Muscle layer of duodenum (tissue), 2 donors: ENCODE data around the gene FBLN1.

Source experiments
- H3K27ac ChIP-seq: one replicate; pipeline ENCODE4 v1.7.0; 2013; ENCODE audit warnings: mild to moderate bottlenecking, low read length
- H3K27me3 ChIP-seq: one replicate; pipeline ENCODE4 v1.7.0; 2013; ENCODE audit warnings: low read depth, mild to moderate bottlenecking, control low read depth, low read length
- H3K36me3 ChIP-seq, 2 donors: one replicate each; pipeline ENCODE4 v1.7.0; 2013; ENCODE audit warnings: low read length in 2 of 2, control low read depth in 1 of 2, mild to moderate bottlenecking in 1 of 2; ENCODE audit not compliant: insufficient read depth in 2 of 2, control insufficient read depth in 1 of 2
- H3K4me1 ChIP-seq, 2 donors: one replicate each; pipeline ENCODE4 v1.7.0; 2013; ENCODE audit warnings: low read length in 2 of 2, mild to moderate bottlenecking in 2 of 2, control low read depth in 1 of 2, moderate library complexity in 1 of 2; ENCODE audit not compliant: insufficient read depth in 2 of 2, control insufficient read depth in 1 of 2
- H3K4me3 ChIP-seq, 2 donors: one replicate each; pipeline ENCODE4 v1.7.0; 2013; ENCODE audit warnings: low read length in 2 of 2, low read depth in 1 of 2, mild to moderate bottlenecking in 1 of 2
- H3K9me3 ChIP-seq, 2 donors: one replicate each; pipeline ENCODE4 v1.7.0; 2013; ENCODE audit warnings: low read length in 2 of 2, control low read depth in 1 of 2, mild to moderate bottlenecking in 1 of 2; ENCODE audit not compliant: control insufficient read depth in 1 of 2
- donor health status: healthy.

The FBLN1 gene

DNA sequence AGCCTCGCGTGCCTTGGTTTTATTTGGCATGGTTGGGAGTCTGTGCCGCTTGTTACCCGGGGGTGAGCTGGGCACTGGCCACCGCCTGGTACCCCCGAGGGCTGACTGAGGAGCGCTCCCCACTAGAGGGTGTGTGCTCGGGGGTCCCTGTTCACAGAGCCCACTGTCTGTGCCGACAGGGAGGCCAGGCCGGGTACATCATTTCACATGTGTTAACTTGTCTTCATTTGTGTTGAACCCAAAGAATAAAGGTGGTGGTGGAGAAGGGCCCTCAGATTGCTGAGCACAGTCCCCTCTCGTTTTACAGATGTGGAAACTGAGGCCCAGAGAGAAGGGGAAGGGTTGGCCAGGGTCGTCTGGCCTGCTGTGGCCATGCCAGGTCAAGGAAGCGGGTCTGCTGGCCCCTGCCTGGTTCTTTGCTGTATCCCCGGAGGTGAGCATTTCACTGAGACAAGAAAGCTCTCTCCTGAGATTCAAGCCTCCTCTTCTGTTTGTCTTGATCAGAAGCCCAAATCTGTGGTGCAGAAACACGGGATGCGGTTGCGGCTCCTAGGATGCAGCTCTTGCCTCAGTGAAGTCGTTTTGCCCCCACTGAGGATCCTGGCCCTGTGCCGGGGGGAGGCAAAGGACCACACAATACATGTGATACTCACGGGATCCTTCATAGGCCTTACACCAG lies 60.8 kb downstream of the FBLN1 start:
- H3K27ac ChIP-seq, result no peak overlapping the region
- H3K4me1 ChIP-seq, result no peaks in the 10 kb centered on the region
- no peak overlapping the region for H3K4me3 ChIP-seq
- H3K9me3 ChIP-seq, result peaks cover 0 to 11% of the 10 kb centered on the region in 2 donors
- no peaks in the 10 kb centered on the region for H3K27me3 ChIP-seq
- H3K36me3 ChIP-seq, result peaks cover 0 to 4% of the 10 kb centered on the region in 2 donors

GRCh38 chr22:45564349-45565030 lies 61.8 kb downstream of the FBLN1 start:
- H3K4me1 ChIP-seq, result no peaks in the 10 kb centered on the region
- peaks cover 0 to 8% of the 10 kb centered on the region in 2 donors for H3K9me3 ChIP-seq
- no peak overlapping the region for H3K27ac ChIP-seq
- no peaks in the 10 kb centered on the region for H3K27me3 ChIP-seq
- no peak overlapping the region for H3K4me3 ChIP-seq
- peaks cover 0 to 4% of the 10 kb centered on the region in 2 donors for H3K36me3 ChIP-seq

DNA sequence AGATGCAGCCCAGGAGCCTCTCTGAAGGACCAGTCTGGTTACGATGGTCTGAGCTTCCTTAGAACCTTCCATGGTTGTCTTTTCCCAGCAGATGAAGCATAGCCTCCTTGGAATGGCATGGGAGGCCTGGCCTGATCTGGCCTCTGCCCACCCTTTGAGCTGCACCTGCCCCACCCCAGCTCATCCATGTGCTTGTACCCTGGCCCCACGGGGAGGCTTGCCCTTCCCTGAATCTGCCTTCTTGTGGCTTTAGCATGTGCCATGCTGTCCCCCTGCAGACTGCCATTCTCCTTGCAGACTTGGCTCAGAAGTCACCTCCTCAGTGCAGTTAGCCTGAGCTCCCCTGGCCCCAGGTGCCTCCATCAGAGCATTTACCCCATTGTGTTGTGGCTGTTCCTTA lies 62.5 kb downstream of the FBLN1 start:
- no peak overlapping the region for H3K27ac ChIP-seq
- peaks cover 0 to 2% of the 10 kb centered on the region in 2 donors for H3K9me3 ChIP-seq
- H3K27me3 ChIP-seq, result no peaks in the 10 kb centered on the region
- H3K36me3 ChIP-seq, result peaks cover 0 to 4% of the 10 kb centered on the region in 2 donors
- H3K4me3 ChIP-seq, result no peak overlapping the region
- H3K4me1 ChIP-seq, result no peaks in the 10 kb centered on the region

- Histone ChIP-seq H3K4me1 (no peaks in the 10 kb centered on the region), H3K36me3 (peaks cover 0 to 4% of the 10 kb centered on the region in 2 donors), H3K9me3 (no peaks in the 10 kb centered on the region), H3K27me3 (no peaks in the 10 kb centered on the region), H3K27ac (no peak overlapping the region), H3K4me3 (no peak overlapping the region)
Measured at GRCh38 chr22:45565973-45566372, 63.3 kb downstream of the FBLN1 start.

GRCh38 chr22:45568213-45568612 lies 65.5 kb downstream of the FBLN1 start:
- Histone ChIP-seq H3K9me3 (peaks cover 0 to 3% of the 10 kb centered on the region in 2 donors), H3K36me3 (peaks cover 0 to 4% of the 10 kb centered on the region in 2 donors), H3K4me3 (no peak overlapping the region), H3K4me1 (no peaks in the 10 kb centered on the region), H3K27ac (no peak overlapping the region), H3K27me3 (no peaks in the 10 kb centered on the region)

DNA sequence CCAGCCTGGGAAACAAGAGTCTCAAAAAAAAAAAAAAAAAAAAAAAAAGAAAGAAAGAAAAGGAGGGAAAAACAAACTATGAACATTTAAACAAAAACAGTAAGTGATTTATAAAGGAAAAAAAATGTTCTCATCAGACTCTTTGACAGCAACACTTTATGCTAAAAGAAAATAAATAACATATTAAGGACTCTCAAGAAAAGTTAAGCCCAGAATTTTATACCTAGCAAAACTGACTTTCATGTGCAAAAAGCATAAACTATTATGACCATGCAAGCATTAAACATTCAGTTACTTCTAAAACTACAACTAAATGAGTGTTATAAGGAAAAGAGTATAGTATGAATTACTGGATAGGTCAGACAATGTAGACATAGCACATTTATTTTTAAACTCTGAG lies 68.4 kb downstream of the FBLN1 start:
- Histone ChIP-seq H3K27me3 (no peaks in the 10 kb centered on the region), H3K9me3 (peaks cover 0 to 3% of the 10 kb centered on the region in 2 donors), H3K4me1 (no peaks in the 10 kb centered on the region), H3K27ac (no peak overlapping the region), H3K36me3 (no peaks in the 10 kb centered on the region), H3K4me3 (no peak overlapping the region)

- peaks cover 0 to 7% of the 10 kb centered on the region in 2 donors for H3K36me3 ChIP-seq
- no peaks in the 10 kb centered on the region for H3K4me1 ChIP-seq
- H3K27ac ChIP-seq, result no peak overlapping the region
- H3K4me3 ChIP-seq, result no peak overlapping the region
- no peaks in the 10 kb centered on the region for H3K27me3 ChIP-seq
- H3K9me3 ChIP-seq, result peaks cover 0 to 3% of the 10 kb centered on the region in 2 donors
Measured at GRCh38 chr22:45572444-45572843, 69.8 kb downstream of the FBLN1 start.

DNA sequence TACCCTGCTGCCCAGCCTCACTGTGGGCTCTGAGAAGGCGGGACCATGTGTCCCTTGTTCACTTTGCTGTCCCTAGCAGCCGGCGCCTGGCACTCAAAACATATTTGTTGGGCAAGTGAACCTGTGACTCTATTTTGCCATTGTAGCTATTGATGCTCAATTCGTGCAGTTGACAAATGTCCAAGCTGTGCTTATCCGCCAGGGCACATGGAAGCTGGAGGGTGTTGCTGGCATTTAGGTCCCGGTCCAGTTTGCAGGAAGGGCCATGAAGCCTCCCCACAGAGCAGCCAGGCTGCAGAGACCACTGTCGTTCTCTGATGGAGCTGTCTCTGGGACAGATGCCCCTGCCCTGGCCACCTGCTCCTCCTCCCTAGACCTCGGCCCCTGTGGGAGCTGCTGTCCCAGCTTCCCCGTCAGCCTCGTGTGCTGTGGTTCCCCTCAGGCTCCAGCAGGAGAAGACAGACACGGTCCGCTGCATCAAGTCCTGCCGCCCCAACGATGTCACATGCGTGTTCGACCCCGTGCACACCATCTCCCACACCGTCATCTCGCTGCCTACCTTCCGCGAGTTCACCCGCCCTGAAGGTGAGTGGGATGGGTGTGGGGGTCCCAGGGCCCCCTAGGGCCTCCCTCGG lies 71.5 kb downstream of the FBLN1 start:
- peaks cover 0 to 3% of the 10 kb centered on the region in 2 donors for H3K9me3 ChIP-seq
- H3K36me3 ChIP-seq, result peaks cover 0 to 8% of the 10 kb centered on the region in 2 donors
- no peak overlapping the region for H3K27ac ChIP-seq
- no peaks in the 10 kb centered on the region for H3K27me3 ChIP-seq
- no peaks in the 10 kb centered on the region for H3K4me1 ChIP-seq
- no peak overlapping the region for H3K4me3 ChIP-seq

GRCh38 chr22:45575173-45575572 lies 72.5 kb downstream of the FBLN1 start:
- Histone ChIP-seq H3K27me3 (no peaks in the 10 kb centered on the region), H3K27ac (no peak overlapping the region), H3K4me3 (no peak overlapping the region), H3K9me3 (peaks cover 0 to 3% of the 10 kb centered on the region in 2 donors), H3K36me3 (peaks cover 0 to 8% of the 10 kb centered on the region in 2 donors), H3K4me1 (no peaks in the 10 kb centered on the region)

DNA sequence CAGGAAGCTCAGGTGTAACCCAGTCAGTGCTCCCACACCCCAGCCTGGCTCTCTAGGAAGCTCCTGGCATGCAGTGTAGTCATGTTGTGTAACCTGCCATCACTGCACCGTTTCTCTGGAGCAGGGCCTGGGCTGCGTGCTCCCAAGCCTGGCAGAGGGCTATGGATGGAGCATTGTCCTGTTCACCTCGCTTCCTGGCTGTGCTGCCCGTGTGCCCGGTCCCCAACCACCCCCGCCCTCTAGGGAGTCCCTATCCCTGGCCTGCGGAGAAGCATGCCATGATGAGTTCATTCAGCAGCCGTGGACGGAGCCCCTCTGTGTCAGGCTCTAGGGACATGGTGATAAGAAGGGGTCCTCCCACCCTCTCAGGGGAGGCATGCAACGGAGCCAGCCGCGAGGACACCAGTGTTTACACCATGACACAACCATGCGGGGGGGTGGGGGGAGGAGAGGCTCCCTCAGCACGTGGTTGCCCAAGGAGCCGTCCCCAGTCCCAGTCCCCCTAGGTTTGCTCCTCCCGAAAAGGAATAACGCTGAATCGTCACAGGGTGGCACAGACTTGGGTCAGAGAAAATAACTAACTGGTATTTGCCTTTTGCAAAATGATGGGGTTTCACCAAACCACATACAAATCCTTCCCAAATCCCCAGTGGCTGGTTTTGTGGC lies 73.1 kb downstream of the FBLN1 start:
- Histone ChIP-seq H3K4me1 (no peaks in the 10 kb centered on the region), H3K9me3 (peaks cover 0 to 3% of the 10 kb centered on the region in 2 donors), H3K36me3 (peaks cover 0 to 8% of the 10 kb centered on the region in 2 donors), H3K27me3 (no peaks in the 10 kb centered on the region), H3K27ac (no peak overlapping the region), H3K4me3 (no peak overlapping the region)

GRCh38 chr22:45576273-45576625 lies 73.6 kb downstream of the FBLN1 start:
- Histone ChIP-seq H3K9me3 (peaks cover 0 to 3% of the 10 kb centered on the region in 2 donors), H3K36me3 (peaks cover 0 to 8% of the 10 kb centered on the region in 2 donors), H3K4me1 (peaks cover 0 to 4% of the 10 kb centered on the region in 2 donors), H3K4me3 (no peak overlapping the region), H3K27me3 (no peaks in the 10 kb centered on the region), H3K27ac (no peak overlapping the region)
